GM12873 (cell line): ENCODE results near the gene ZC3H14.

Source experiments
- CTCF ChIP-seq: IDR thresholded peaks from 2 replicates; pipeline ENCODE4 v1.5.1; 2012; ENCODE audit warnings: low read depth, mild to moderate bottlenecking, moderate library complexity, low read length, control low read depth; ENCODE audit not compliant: insufficient read depth; ENCODE audit errors: missing control alignments

Gene ZC3H14

GRCh38 chr14:88598097-88598675 is 35.3 kb downstream of the ZC3H14 start:
- TF ChIP-seq CTCF: no peak

GRCh38 chr14:88599326-88599725 is 36.5 kb downstream of the ZC3H14 start:
- TF ChIP-seq CTCF: no peak

- peak; percentile 12 for TF ChIP-seq CTCF
These were observed 37.1 kb downstream of the ZC3H14 start for GRCh38 chr14:88599761-88600439.

- no peak for TF ChIP-seq CTCF
These were observed 41.4 kb downstream of the ZC3H14 start for GRCh38 chr14:88604212-88604611.

- no peak for TF ChIP-seq CTCF
These were observed 42.8 kb downstream of the ZC3H14 start for GRCh38 chr14:88605594-88605993.

- TF ChIP-seq CTCF: no peak
These were observed 45.0 kb downstream of the ZC3H14 start for GRCh38 chr14:88607829-88608228.

- TF ChIP-seq CTCF: no peak
These were observed 49.0 kb downstream of the ZC3H14 start for GRCh38 chr14:88611878-88612277.
